Endothelial cell of umbilical vein (primary cell): Measurements from ENCODE around the gene ETFDH. TPM values are rescaled to one million over a fixed set of nuclear protein-coding genes. Genes with fewer than 3 reads are reported as not detected.

Experiments
- BruUV-seq: library from RNA; stranded (reverse); fragments of 400-500 nt; replicated peaks from 2 replicates; lab custom pipeline; 2021; lab: Mats Ljungman, UMichigan
- CTCF ChIA-PET: fragments of 300-600, 350-600 bp; sonication (Branson Sonifier 250); formaldehyde crosslinking; loops from one replicate; lab custom pipeline; 2021; ENCODE audit warnings: antibody characterized with exemption, inconsistent platforms; lab: Charles Lee
- POLR2A ChIA-PET: fragments of 300-600, 350-600 bp; sonication (Branson Sonifier 250); formaldehyde crosslinking; loops from one replicate; lab custom pipeline; 2021; ENCODE audit warnings: antibody characterized with exemption, inconsistent platforms; lab: Charles Lee
- DNase-seq: peaks from one replicate; pipeline ENCODE4 v3.0.0-alpha.2; 2011; ENCODE audit warnings: low read depth, low spot score
- FAIRE-seq: peaks from 2 replicates; lab custom pipeline; 2011; peaks lifted over from hg19 to GRCh38; lab: Jason Lieb, UNC
- H2AFZ ChIP-seq: 2 replicates; pipeline ENCODE4 v1.6.0; 2012; ENCODE audit warnings: low read depth, low read length, control low read depth, inconsistent platforms
- H3K27ac ChIP-seq: 2 replicates; pipeline ENCODE4 v1.5.1; 2011; ENCODE audit warnings: low read depth, mild to moderate bottlenecking, control low read depth, low read length, moderate library complexity; ENCODE audit not compliant: insufficient read depth
- H3K27me3 ChIP-seq, 2 experiments: 2 replicates each; pipeline versions ENCODE4 v1.6.0 to v1.6.1; 2011; ENCODE audit warnings: low read length in 2 of 2, mixed read lengths in 1 of 2; ENCODE audit not compliant: control insufficient read depth in 2 of 2, insufficient read depth in 2 of 2
- H3K36me3 ChIP-seq, 2 experiments: 2 replicates in 1 of 2; 3 replicates in 1 of 2; pipeline ENCODE4 v1.5.1; 2011; ENCODE audit warnings: low read length in 2 of 2, mild to moderate bottlenecking in 1 of 2, moderate library complexity in 1 of 2; ENCODE audit not compliant: control insufficient read depth in 2 of 2, insufficient read depth in 2 of 2; ENCODE audit errors: extremely low read depth in 1 of 2
- H3K4me1 ChIP-seq: 3 replicates; pipeline ENCODE4 v1.5.1; 2011; ENCODE audit warnings: mild to moderate bottlenecking, low read length; ENCODE audit not compliant: control insufficient read depth, insufficient read depth; ENCODE audit errors: extremely low read depth
- H3K4me2 ChIP-seq: 2 replicates; pipeline ENCODE4 v1.6.1; 2011; ENCODE audit warnings: low read length, control low read depth, mixed read lengths; ENCODE audit not compliant: insufficient read depth
- H3K4me3 ChIP-seq, 3 experiments: fragments of 200-600 bp in 1 of 3; sonication (generic), shearing (Covaris generic) in 1 of 3; replicated peaks in 1 of 3; 2 replicates each; pipeline ENCODE4 v1.5.1; 2011 to 2016; ENCODE audit warnings: control low read depth in 3 of 3, low read length in 3 of 3, mild to moderate bottlenecking in 2 of 3, inconsistent platforms in 1 of 3, low read depth in 1 of 3, moderate library complexity in 1 of 3; ENCODE audit not compliant: insufficient read depth in 1 of 3
- H3K79me2 ChIP-seq: 2 replicates; pipeline ENCODE4 v1.6.0; 2012; ENCODE audit warnings: low read length, inconsistent platforms; ENCODE audit not compliant: control insufficient read depth, insufficient read depth
- H3K9ac ChIP-seq: replicated peaks from 2 replicates; pipeline ENCODE3; 2011; ENCODE audit warnings: low read length, control low read depth; ENCODE audit not compliant: insufficient read depth; ENCODE audit errors: extremely low read depth
- H3K9me1 ChIP-seq: replicated peaks from 3 replicates; pipeline ENCODE4 v1.6.0; 2011; ENCODE audit warnings: mild to moderate bottlenecking, low read length; ENCODE audit not compliant: control insufficient read depth, insufficient read depth; ENCODE audit errors: extremely low read depth
- H3K9me3 ChIP-seq: replicated peaks from 2 replicates; pipeline ENCODE4 v1.5.1; 2012; ENCODE audit warnings: low read length, inconsistent platforms; ENCODE audit not compliant: control insufficient read depth, insufficient read depth
- H4K20me1 ChIP-seq: replicated peaks from 2 replicates; pipeline ENCODE3; 2011; ENCODE audit warnings: mild to moderate bottlenecking, low read length; ENCODE audit not compliant: control insufficient read depth, insufficient read depth; ENCODE audit errors: extremely low read depth
- EZH2 ChIP-seq: IDR thresholded peaks from 2 replicates; pipeline ENCODE4 v1.6.1; 2012; ENCODE audit warnings: borderline replicate concordance, low read depth, mild to moderate bottlenecking, moderate library complexity, low read length, inconsistent platforms; ENCODE audit not compliant: severe bottlenecking
- FOS ChIP-seq: IDR thresholded peaks from 2 replicates; pipeline ENCODE4 v1.6.1; 2011; ENCODE audit warnings: mild to moderate bottlenecking, low read length, moderate library complexity, borderline replicate concordance; ENCODE audit not compliant: insufficient read depth
- GATA2 ChIP-seq: IDR thresholded peaks from 2 replicates; pipeline ENCODE4 v1.7.0; 2011; ENCODE audit warnings: low read depth, mild to moderate bottlenecking, moderate library complexity, mixed read lengths, low read length; ENCODE audit not compliant: insufficient read length, insufficient read depth
- JUN ChIP-seq: IDR thresholded peaks from 2 replicates; pipeline ENCODE4 v1.6.1; 2011; ENCODE audit warnings: borderline replicate concordance, low read depth; ENCODE audit not compliant: insufficient read length, insufficient read depth
- MYC ChIP-seq: IDR thresholded peaks from one replicate; pipeline ENCODE4 v1.6.1; 2011; ENCODE audit warnings: mild to moderate bottlenecking, low read depth, low read length
- POLR2A ChIP-seq: IDR thresholded peaks from 2 replicates; pipeline ENCODE4 v1.6.1; 2012; ENCODE audit warnings: low read depth, mild to moderate bottlenecking, control low read depth, low read length
- POLR2AphosphoS5 ChIP-seq: IDR thresholded peaks from 2 replicates; pipeline ENCODE4 v1.6.1; 2012; ENCODE audit warnings: low read depth, mild to moderate bottlenecking, control low read depth, low read length, moderate library complexity; ENCODE audit not compliant: insufficient read depth
- dilution Hi-C: fragments of 300-500 bp; cut with MboI; formaldehyde crosslinking; loops from one replicate; pipeline ENCODE4 v1.15.0; 2019; ENCODE audit warnings: low sequenced_read_pairs; ENCODE audit not compliant: extremely low pct_ligation_motif_present
- intact Hi-C: fragments of 100-400 bp; cut with micrococcal nuclease; formaldehyde crosslinking; loops from one replicate; pipeline ENCODE4 v1.10.0; 2022
- polyA plus RNA-seq, 4 experiments: library from polyadenylated mRNA; depleted of rRNA in 3 of 4; stranded (reverse) in 3 of 4; unstranded in 1 of 4; fragments of >200 nt; gene quantifications; 2 replicates each; pipeline versions ENCODE4 v1.2.1 to v1.2.3, GENCODE V29; 2011 to 2012; ENCODE audit warnings: missing spikeins in 1 of 4
- total RNA-seq: library from RNA; stranded (reverse); gene quantifications from 2 replicates; pipeline ENCODE4 v1.2.3, GENCODE V29; 2021
- TF ChIP-seq, protein P1 (sequence below), 2 donors: IDR thresholded peaks; 1 replicate in 1 of 2; 2 replicates in 1 of 2; pipeline ENCODE4 v1.5.1; 2011; ENCODE audit warnings: low read length in 2 of 2, mild to moderate bottlenecking in 2 of 2, moderate library complexity in 2 of 2, control low read depth in 1 of 2, inconsistent platforms in 1 of 2, low read depth in 1 of 2; ENCODE audit not compliant: insufficient read depth in 1 of 2; ENCODE audit errors: extremely low read depth in 1 of 2
- TF ChIP-seq, protein P2 (sequence below): IDR thresholded peaks from 2 replicates; pipeline ENCODE4 v1.6.1; 2011; ENCODE audit not compliant: insufficient read depth, insufficient read length

Gene ETFDH
- total and polyA plus RNA-seq, 2 donors (not counting 3 experiments of a cell fraction or from before 2014, with no cell fraction given), result 17.3 to 22.3 TPM

DNA sequence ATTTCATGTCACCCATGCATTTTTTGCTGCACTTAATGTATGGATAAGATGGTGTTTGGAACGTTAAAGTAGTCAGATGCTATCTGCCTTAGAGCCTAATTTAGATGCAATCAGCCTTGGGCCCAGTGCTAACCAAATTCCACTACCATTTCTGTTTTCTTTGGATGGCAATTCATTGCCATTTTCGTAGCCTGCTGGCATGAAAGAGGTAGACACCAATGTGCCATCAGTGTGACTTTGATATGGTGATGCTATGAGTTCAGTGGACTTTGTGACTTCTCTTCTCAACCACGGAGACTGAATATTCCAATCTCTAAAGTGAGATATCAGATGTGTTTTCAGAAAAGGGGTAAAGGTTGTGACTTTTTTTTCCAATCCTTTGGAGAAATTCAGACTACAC is 1.5 kb downstream of the ETFDH start:
- H3K27ac ChIP-seq, result no peak overlapping the region
- no peak for TF ChIP-seq MYC
- TF ChIP-seq, protein P1, sequence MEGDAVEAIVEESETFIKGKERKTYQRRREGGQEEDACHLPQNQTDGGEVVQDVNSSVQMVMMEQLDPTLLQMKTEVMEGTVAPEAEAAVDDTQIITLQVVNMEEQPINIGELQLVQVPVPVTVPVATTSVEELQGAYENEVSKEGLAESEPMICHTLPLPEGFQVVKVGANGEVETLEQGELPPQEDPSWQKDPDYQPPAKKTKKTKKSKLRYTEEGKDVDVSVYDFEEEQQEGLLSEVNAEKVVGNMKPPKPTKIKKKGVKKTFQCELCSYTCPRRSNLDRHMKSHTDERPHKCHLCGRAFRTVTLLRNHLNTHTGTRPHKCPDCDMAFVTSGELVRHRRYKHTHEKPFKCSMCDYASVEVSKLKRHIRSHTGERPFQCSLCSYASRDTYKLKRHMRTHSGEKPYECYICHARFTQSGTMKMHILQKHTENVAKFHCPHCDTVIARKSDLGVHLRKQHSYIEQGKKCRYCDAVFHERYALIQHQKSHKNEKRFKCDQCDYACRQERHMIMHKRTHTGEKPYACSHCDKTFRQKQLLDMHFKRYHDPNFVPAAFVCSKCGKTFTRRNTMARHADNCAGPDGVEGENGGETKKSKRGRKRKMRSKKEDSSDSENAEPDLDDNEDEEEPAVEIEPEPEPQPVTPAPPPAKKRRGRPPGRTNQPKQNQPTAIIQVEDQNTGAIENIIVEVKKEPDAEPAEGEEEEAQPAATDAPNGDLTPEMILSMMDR (IDR thresholded peaks at IDR 0.05; ENCODE audit: extremely low read depth in 1 of 2, insufficient read depth in 1 of 2, low read depth in 1 of 2, low read length in 2 of 2), result no peak
- TF ChIP-seq FOS, result no peak
- no peak for TF ChIP-seq POLR2A
- TF ChIP-seq, protein P2, sequence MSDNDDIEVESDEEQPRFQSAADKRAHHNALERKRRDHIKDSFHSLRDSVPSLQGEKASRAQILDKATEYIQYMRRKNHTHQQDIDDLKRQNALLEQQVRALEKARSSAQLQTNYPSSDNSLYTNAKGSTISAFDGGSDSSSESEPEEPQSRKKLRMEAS, result no peak
- TF ChIP-seq POLR2AphosphoS5, result no peak
- TF ChIP-seq EZH2, result no peak
- no peak for TF ChIP-seq JUN
- no peak for TF ChIP-seq GATA2
- no peak overlapping the region for H3K9ac ChIP-seq
- H2AFZ ChIP-seq, result no peak overlapping the region
- POLR2A ChIA-PET, result no interaction called here
- H3K36me3 ChIP-seq, result no peaks in the 10 kb centered on the region
- FAIRE-seq, result no peak
- no peaks in the 10 kb centered on the region for H3K27me3 ChIP-seq
- dilution Hi-C loops (no loop called here), intact Hi-C loops (loop anchor here (2.0 to 5.0 kb wide), 5 partner anchors 149 to 773 kb away; no protein-coding TSS in a partner anchor)
- H3K9me1 ChIP-seq, result no peaks in the 10 kb centered on the region
- CTCF ChIA-PET, result no interaction called here
- no peak overlapping the region for H3K4me3 ChIP-seq
- no peaks in the 10 kb centered on the region for H4K20me1 ChIP-seq
- BruUV-seq, result no TSS peak
- no peak for DNase-seq
- H3K79me2 ChIP-seq, result peaks cover 24% of the 10 kb centered on the region
- peaks cover 11% of the 10 kb centered on the region for H3K4me1 ChIP-seq
- no peak overlapping the region for H3K4me2 ChIP-seq
- no peaks in the 10 kb centered on the region for H3K9me3 ChIP-seq
